ENCODE results near the gene RYR2. TPM values are rescaled to one million over a fixed set of nuclear protein-coding genes. Genes with fewer than 3 reads are reported as not detected.

The RYR2 gene
- total and polyA plus RNA-seq, 7 donors: under 0.01 to 22.4 (median 6.1) TPM

DNA sequence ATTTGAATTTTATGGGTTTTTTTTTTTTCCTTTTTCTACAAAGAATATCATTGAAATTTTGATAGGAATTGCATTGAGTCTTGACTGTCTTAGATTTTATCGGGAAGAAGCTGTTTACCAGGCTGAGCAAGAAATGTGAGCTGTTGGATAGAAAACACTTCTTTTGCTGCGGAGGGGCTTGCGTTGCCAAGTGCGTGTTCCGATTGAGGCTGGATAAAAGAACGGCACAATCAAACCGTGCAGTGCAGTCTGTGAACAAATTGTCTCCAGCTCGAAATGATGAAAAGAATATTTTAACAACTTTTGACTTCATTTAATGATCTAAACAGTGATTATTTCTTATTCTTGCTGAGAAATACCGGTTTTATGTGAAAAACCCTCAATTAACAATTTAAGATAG, 149.4 kb downstream of the RYR2 start:
- intact Hi-C loops (cut with DNase I): no loop called here
- 84 to 90% methylated on average over 9 of the region's 9 CpGs for WGBS, 2 donors
- Histone ChIP-seq H3K27ac (no peak overlapping the region), H3K4me1 (peaks cover 0 to 16% (median 2%) of the 10 kb centered on the region in 4 donors), H3K4me3 (no peak overlapping the region), H3K9me3 (no peaks in the 10 kb centered on the region), H3K27me3 (no peaks in the 10 kb centered on the region), H3K36me3 (no peaks in the 10 kb centered on the region)
- no peak for TF ChIP-seq EP300 (IDR thresholded peaks at IDR 0.05)
- TF ChIP-seq POLR2AphosphoS5 (IDR thresholded peaks at IDR 0.05): no peak
- TF ChIP-seq POLR2A (IDR thresholded peaks at IDR 0.05): no peak
- TF ChIP-seq, protein P1, sequence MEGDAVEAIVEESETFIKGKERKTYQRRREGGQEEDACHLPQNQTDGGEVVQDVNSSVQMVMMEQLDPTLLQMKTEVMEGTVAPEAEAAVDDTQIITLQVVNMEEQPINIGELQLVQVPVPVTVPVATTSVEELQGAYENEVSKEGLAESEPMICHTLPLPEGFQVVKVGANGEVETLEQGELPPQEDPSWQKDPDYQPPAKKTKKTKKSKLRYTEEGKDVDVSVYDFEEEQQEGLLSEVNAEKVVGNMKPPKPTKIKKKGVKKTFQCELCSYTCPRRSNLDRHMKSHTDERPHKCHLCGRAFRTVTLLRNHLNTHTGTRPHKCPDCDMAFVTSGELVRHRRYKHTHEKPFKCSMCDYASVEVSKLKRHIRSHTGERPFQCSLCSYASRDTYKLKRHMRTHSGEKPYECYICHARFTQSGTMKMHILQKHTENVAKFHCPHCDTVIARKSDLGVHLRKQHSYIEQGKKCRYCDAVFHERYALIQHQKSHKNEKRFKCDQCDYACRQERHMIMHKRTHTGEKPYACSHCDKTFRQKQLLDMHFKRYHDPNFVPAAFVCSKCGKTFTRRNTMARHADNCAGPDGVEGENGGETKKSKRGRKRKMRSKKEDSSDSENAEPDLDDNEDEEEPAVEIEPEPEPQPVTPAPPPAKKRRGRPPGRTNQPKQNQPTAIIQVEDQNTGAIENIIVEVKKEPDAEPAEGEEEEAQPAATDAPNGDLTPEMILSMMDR (IDR thresholded peaks at IDR 0.05): no peak
- DNase-seq: no peak

DNA sequence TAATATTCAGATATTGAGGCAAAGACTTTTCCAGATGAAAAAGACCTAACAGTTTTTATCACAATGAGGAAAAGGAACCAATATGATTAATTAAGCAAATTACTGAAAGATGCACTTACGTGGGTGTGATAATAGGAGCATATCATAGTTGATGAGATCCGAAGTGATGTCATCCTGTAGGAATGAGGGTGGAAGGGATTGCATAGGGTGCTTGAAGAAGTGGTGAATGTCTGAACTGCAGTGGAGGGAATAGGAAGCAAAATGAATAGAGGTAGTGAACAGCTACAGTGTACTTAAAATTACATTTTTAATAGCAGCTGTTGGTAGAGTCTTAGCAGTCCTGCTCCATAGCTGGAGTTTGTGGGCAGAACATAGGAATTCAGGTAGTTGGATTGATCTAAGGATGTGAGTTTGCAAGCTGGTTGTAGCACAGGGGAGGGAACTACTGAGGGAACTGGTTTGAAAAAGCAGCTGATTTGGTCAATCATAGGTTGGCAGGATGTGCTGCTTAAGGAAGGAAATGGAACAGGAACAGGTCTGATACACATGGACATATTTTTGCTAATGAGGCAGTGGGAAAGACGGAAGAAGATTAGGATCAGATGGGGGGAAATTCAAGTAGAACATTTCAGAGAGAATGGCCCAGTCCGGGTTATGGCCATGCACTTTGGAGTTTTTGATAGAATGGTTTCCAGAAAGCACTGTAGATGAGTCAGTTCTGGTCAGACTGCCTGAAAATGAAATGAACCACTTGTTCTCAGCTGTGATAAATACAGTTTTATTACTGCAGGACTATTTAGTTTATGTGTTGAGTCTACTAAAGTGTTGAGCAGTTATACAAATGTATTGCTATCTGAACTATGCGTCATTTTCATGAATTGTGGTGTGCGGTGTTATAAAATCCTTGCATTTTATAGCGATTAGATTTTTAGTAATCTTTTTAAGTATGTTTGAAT, 155.8 kb downstream of the RYR2 start:
- H3K27me3 ChIP-seq: no peaks in the 10 kb centered on the region
- peaks cover 0 to 20% (median 17%) of the 10 kb centered on the region in 4 donors for H3K4me1 ChIP-seq
- peak overlapping the region in 2 of 4 donors; percentile 28 to 66 for H3K27ac ChIP-seq
- 23 to 64% methylated on average over 7 of the region's 7 CpGs for WGBS, 2 donors
- no peak overlapping the region for H3K4me3 ChIP-seq
- intact Hi-C loops (cut with DNase I): no loop called here
- TF ChIP-seq POLR2AphosphoS5 (IDR thresholded peaks at IDR 0.05) (peak in 1 of 4 donors; percentile 70), POLR2A (IDR thresholded peaks at IDR 0.05) (no peak), EP300 (IDR thresholded peaks at IDR 0.05) (no peak)
- H3K9me3 ChIP-seq: no peaks in the 10 kb centered on the region
- no peak for DNase-seq
- H3K36me3 ChIP-seq: no peaks in the 10 kb centered on the region

DNA sequence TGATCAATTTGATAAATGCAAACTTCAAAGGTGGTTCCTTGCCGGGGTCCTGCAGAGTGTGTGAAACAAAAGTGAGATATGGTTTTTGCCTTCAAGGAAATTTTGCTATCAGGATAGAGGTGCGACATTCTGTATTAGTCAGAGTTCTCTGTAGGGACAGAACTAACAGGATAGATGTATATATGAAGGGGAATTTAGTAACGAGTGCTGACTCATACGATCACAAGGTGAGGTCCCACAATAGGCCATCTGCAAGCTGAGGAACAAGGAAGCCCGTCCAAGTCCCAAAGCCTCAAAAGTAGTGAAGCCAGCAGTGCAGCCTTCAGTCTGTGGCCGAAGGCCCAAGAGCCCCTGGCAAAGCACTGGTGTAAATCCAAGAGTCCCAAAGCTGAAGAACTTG, 157.0 kb downstream of the RYR2 start:
- Histone ChIP-seq H3K27ac (peak overlapping the region in 1 of 4 donors; percentile 9), H3K27me3 (no peaks in the 10 kb centered on the region), H3K36me3 (no peaks in the 10 kb centered on the region), H3K9me3 (no peaks in the 10 kb centered on the region), H3K4me3 (no peak overlapping the region), H3K4me1 (peaks cover 0 to 20% (median 17%) of the 10 kb centered on the region in 4 donors)
- TF ChIP-seq POLR2A (IDR thresholded peaks at IDR 0.05) (no peak), EP300 (IDR thresholded peaks at IDR 0.05) (no peak), POLR2AphosphoS5 (IDR thresholded peaks at IDR 0.05) (no peak)
- TF ChIP-seq, protein P1 (IDR thresholded peaks at IDR 0.05): no peak
- WGBS, 2 donors: 65 to 78% methylated on average over 6 of the region's 6 CpGs
- DNase-seq: no peak
- intact Hi-C loops (cut with DNase I): no loop called here

DNA sequence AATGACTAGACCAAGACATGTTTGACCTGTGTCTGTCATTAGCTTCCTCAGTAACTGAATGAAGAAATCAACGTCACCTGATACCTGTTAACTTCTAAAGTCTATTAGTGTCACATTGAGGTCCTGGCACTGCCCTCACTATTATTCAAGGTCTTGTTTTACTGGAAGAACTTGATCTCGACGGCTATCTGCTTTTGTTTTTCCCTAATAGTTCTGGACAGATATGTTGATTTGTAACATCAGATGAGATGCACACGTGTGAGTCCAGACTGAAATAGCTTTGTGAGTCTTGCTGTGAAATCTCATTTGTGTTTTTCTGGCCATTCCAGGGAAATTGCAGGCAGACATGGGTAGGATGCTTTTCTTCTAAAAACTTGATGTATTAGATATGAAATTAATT, 159.2 kb downstream of the RYR2 start:
- H3K4me1 ChIP-seq: peaks cover 0 to 20% (median 15%) of the 10 kb centered on the region in 4 donors
- TF ChIP-seq, protein P1 (IDR thresholded peaks at IDR 0.05): no peak
- TF ChIP-seq POLR2AphosphoS5 (IDR thresholded peaks at IDR 0.05) (no peak), POLR2A (IDR thresholded peaks at IDR 0.05) (no peak), EP300 (IDR thresholded peaks at IDR 0.05) (no peak)
- intact Hi-C loops (cut with DNase I): no loop called here
- WGBS, 2 donors: 84% methylated on average over 4 of the region's 4 CpGs
- H3K4me3 ChIP-seq: no peak overlapping the region
- DNase-seq: no peak
- no peaks in the 10 kb centered on the region for H3K36me3 ChIP-seq
- no peaks in the 10 kb centered on the region for H3K9me3 ChIP-seq
- no peaks in the 10 kb centered on the region for H3K27me3 ChIP-seq
- no peak overlapping the region for H3K27ac ChIP-seq

DNA sequence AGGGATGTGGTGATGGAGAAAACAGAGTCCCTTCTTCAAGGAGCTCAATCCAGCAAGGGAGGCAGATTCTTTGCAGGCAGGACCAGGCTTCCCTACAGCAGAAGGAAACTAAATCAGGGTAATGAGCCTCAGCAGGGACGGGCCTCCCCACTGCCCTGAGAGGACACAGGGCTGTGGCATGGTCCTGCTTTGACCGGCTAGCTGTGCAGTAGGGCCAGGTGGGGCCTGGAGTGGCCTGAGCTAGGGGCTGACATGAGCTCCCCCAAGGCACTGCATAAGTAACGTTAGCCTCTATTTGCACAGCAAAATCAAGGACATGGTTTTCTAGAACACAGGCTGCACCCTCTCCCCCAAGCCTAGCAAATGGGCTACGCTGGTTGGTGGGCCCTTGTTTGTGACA, 162.9 kb downstream of the RYR2 start:
- DNase-seq: no peak
- Histone ChIP-seq H3K9me3 (no peaks in the 10 kb centered on the region), H3K4me3 (no peak overlapping the region), H3K27me3 (no peaks in the 10 kb centered on the region), H3K27ac (no peak overlapping the region), H3K4me1 (no peaks in the 10 kb centered on the region), H3K36me3 (no peaks in the 10 kb centered on the region)
- intact Hi-C loops (cut with DNase I): no loop called here
- TF ChIP-seq POLR2A (IDR thresholded peaks at IDR 0.05): no peak
- TF ChIP-seq, protein P1 (IDR thresholded peaks at IDR 0.05): no peak
- TF ChIP-seq POLR2AphosphoS5 (IDR thresholded peaks at IDR 0.05): no peak
- TF ChIP-seq EP300 (IDR thresholded peaks at IDR 0.05): no peak
- WGBS, 2 donors: 75% methylated on average over 4 of the region's 4 CpGs
